ENCODE data around the gene SLC7A10. TPM values are rescaled to one million over a fixed set of nuclear protein-coding genes. Genes with fewer than 3 reads are reported as not detected.

Gene SLC7A10
- total and polyA plus RNA-seq, 2 donors from 2014 or later: 0.41 TPM; not detected in 1

- no peaks in the 10 kb centered on the region for H3K27me3 ChIP-seq (ENCODE audit: control insufficient read depth, insufficient read depth, low read length)
- DNase-seq (peak in 4 of 5 donors; percentile 36 to 72 (median 49)), FAIRE-seq (no peak)
- H3K4me3 ChIP-seq (ENCODE audit: low read length in 3 of 3): no peak overlapping the region
- intact Hi-C loops (cut with DNase I): no loop called here
- no peak for TF ChIP-seq CTCF (IDR thresholded peaks at IDR 0.05; ENCODE audit: borderline replicate concordance, extremely low read depth, insufficient read depth)
- H3K27ac ChIP-seq (ENCODE audit: low read depth in 2 of 2, low read length in 2 of 2): no peak overlapping the region
- H3K9me3 ChIP-seq (ENCODE audit: control insufficient read depth in 2 of 3, insufficient read depth in 1 of 3, low read length in 3 of 3): no peaks in the 10 kb centered on the region
- H3K9ac ChIP-seq (ENCODE audit: low read length in 3 of 3): no peak overlapping the region
- H3K4me1 ChIP-seq (ENCODE audit: control insufficient read depth in 2 of 3, insufficient read depth in 2 of 3, low read depth in 1 of 3, low read length in 3 of 3): peaks cover 0 to 5% (median 3%) of the 10 kb centered on the region in 3 donors
- H3K36me3 ChIP-seq (ENCODE audit: control insufficient read depth in 2 of 3, insufficient read depth in 3 of 3, low read length in 3 of 3): no peaks in the 10 kb centered on the region
Measured at GRCh38 chr19:33273065-33273736, 47.6 kb upstream of the SLC7A10 start.

GRCh38 chr19:33271246-33272021 lies 45.8 kb upstream of the SLC7A10 start:
- Histone ChIP-seq H3K4me1 (ENCODE audit: control insufficient read depth in 2 of 3, insufficient read depth in 2 of 3, low read depth in 1 of 3, low read length in 3 of 3) (peaks cover 0 to 3% (median 0%) of the 10 kb centered on the region in 3 donors), H3K36me3 (ENCODE audit: control insufficient read depth in 2 of 3, insufficient read depth in 3 of 3, low read length in 3 of 3) (no peaks in the 10 kb centered on the region), H3K27me3 (ENCODE audit: control insufficient read depth, insufficient read depth, low read length) (no peaks in the 10 kb centered on the region), H3K9ac (ENCODE audit: low read length in 3 of 3) (no peak overlapping the region), H3K4me3 (ENCODE audit: low read length in 3 of 3) (no peak overlapping the region), H3K9me3 (ENCODE audit: control insufficient read depth in 2 of 3, insufficient read depth in 1 of 3, low read length in 3 of 3) (no peaks in the 10 kb centered on the region), H3K27ac (ENCODE audit: low read depth in 2 of 2, low read length in 2 of 2) (no peak overlapping the region)
- no peak for TF ChIP-seq CTCF (IDR thresholded peaks at IDR 0.05; ENCODE audit: borderline replicate concordance, extremely low read depth, insufficient read depth)
- DNase-seq: peak in 1 of 5 donors; percentile 56
- intact Hi-C loops (cut with DNase I): no loop called here
- no peak for FAIRE-seq

GRCh38 chr19:33270769-33271168 lies 45.1 kb upstream of the SLC7A10 start:
- Histone ChIP-seq H3K9ac (ENCODE audit: low read length in 3 of 3) (no peak overlapping the region), H3K27me3 (ENCODE audit: control insufficient read depth, insufficient read depth, low read length) (no peaks in the 10 kb centered on the region), H3K4me1 (ENCODE audit: control insufficient read depth in 2 of 3, insufficient read depth in 2 of 3, low read depth in 1 of 3, low read length in 3 of 3) (no peaks in the 10 kb centered on the region), H3K27ac (ENCODE audit: low read depth in 2 of 2, low read length in 2 of 2) (no peak overlapping the region), H3K9me3 (ENCODE audit: control insufficient read depth in 2 of 3, insufficient read depth in 1 of 3, low read length in 3 of 3) (no peaks in the 10 kb centered on the region), H3K4me3 (ENCODE audit: low read length in 3 of 3) (no peak overlapping the region), H3K36me3 (ENCODE audit: control insufficient read depth in 2 of 3, insufficient read depth in 3 of 3, low read length in 3 of 3) (no peaks in the 10 kb centered on the region)
- TF ChIP-seq CTCF (IDR thresholded peaks at IDR 0.05; ENCODE audit: borderline replicate concordance, extremely low read depth, insufficient read depth): no peak
- intact Hi-C loops (cut with DNase I): no loop called here
- FAIRE-seq (no peak), DNase-seq (no peak)
